HL-60 (cell line): ENCODE results near the gene MYOM3.

ENCODE experiments used
- DNase-seq, 2 experiments: peaks; one replicate each; pipeline ENCODE4 v3.0.0-alpha.2; 2010 to 2020; ENCODE audit warnings: low read depth in 1 of 2, low spot score in 1 of 2
- H3K27ac ChIP-seq: fragments of 250-450 bp; sonication (Bioruptor Pico); replicated peaks from 2 replicates; pipeline ENCODE4 v1.5.1; 2020; ENCODE audit warnings: mild to moderate bottlenecking, moderate library complexity
- H3K27me3 ChIP-seq: fragments of 250-450 bp; sonication (Bioruptor Pico); 2 replicates; pipeline ENCODE4 v1.5.1; 2021; ENCODE audit warnings: mild to moderate bottlenecking, moderate library complexity; ENCODE audit not compliant: insufficient read depth, poor library complexity, severe bottlenecking
- H3K4me3 ChIP-seq: replicated peaks from 2 replicates; pipeline ENCODE4 v1.5.1; 2011; ENCODE audit warnings: mild to moderate bottlenecking, control low read depth, low read length; ENCODE audit not compliant: insufficient read depth
- CTCF ChIP-seq: IDR thresholded peaks from one replicate; pipeline ENCODE4 v1.5.1; 2011; ENCODE audit warnings: low read length, control low read depth, inconsistent platforms; ENCODE audit not compliant: insufficient read depth
- GABPA ChIP-seq: IDR thresholded peaks from 2 replicates; pipeline ENCODE4 v1.6.1; 2012; ENCODE audit warnings: low read depth
- POLR2AphosphoS5 ChIP-seq: IDR thresholded peaks from 2 replicates; pipeline ENCODE4 v1.6.1; 2012; ENCODE audit warnings: low read depth
- REST ChIP-seq: IDR thresholded peaks from 2 replicates; pipeline ENCODE4 v1.6.1; 2012; ENCODE audit warnings: low read depth; ENCODE audit not compliant: insufficient replicate concordance
- SPI1 ChIP-seq: IDR thresholded peaks from 2 replicates; pipeline ENCODE4 v1.6.1; 2012; ENCODE audit warnings: low read depth, mild to moderate bottlenecking, borderline replicate concordance

Gene MYOM3

GRCh38 chr1:24119859-24120756 is 8.2 kb upstream of the MYOM3 start:
- Histone ChIP-seq H3K27ac (no peak overlapping the region), H3K4me3 (no peak overlapping the region), H3K27me3 (no peaks in the 10 kb centered on the region)
- TF ChIP-seq POLR2AphosphoS5 = no peak
- TF ChIP-seq REST = no peak
- TF ChIP-seq CTCF = no peak
- DNase-seq = no peak

GRCh38 chr1:24119489-24119858 is 7.5 kb upstream of the MYOM3 start:
- TF ChIP-seq SPI1 (no peak), POLR2AphosphoS5 (no peak), REST (no peak), GABPA (no peak), CTCF (no peak)
- H3K27ac ChIP-seq = no peak overlapping the region
- no peak overlapping the region for H3K4me3 ChIP-seq
- DNase-seq = no peak
- H3K27me3 ChIP-seq = no peaks in the 10 kb centered on the region

GRCh38 chr1:24118410-24119242 is 6.7 kb upstream of the MYOM3 start:
- Histone ChIP-seq H3K27me3 (no peaks in the 10 kb centered on the region), H3K27ac (no peak overlapping the region), H3K4me3 (no peak overlapping the region)
- TF ChIP-seq POLR2AphosphoS5 (no peak), CTCF (no peak)
- no peak for DNase-seq
